Mononuclear cell (primary cell): ENCODE results near the gene FMNL2. TPM values are rescaled to one million over a fixed set of nuclear protein-coding genes. Genes with fewer than 3 reads are reported as not detected.

Experiments used
- H3K27me3 ChIP-seq: 2 replicates; pipeline ENCODE4 v1.6.0; 2011; ENCODE audit warnings: low read length, control low read depth; ENCODE audit not compliant: insufficient read depth
- H3K4me1 ChIP-seq: 2 replicates; pipeline ENCODE4 v1.5.1; 2011; ENCODE audit warnings: mild to moderate bottlenecking, low read length, control low read depth; ENCODE audit not compliant: insufficient read depth
- H3K4me3 ChIP-seq: 2 replicates; pipeline ENCODE4 v1.5.1; 2011; ENCODE audit warnings: mild to moderate bottlenecking, low read length, moderate library complexity
- H3K9me3 ChIP-seq: 2 replicates; pipeline ENCODE4 v1.5.1; 2011; ENCODE audit warnings: low read depth, mild to moderate bottlenecking, control low read depth, low read length
- total RNA-seq: library from RNA; depleted of rRNA; stranded (reverse); fragments of >200 nt; gene quantifications from one replicate; pipeline ENCODE4 v1.2.3, GENCODE V29; 2012

The FMNL2 gene
- total RNA-seq, 1 donor, result 1.2 TPM

DNA sequence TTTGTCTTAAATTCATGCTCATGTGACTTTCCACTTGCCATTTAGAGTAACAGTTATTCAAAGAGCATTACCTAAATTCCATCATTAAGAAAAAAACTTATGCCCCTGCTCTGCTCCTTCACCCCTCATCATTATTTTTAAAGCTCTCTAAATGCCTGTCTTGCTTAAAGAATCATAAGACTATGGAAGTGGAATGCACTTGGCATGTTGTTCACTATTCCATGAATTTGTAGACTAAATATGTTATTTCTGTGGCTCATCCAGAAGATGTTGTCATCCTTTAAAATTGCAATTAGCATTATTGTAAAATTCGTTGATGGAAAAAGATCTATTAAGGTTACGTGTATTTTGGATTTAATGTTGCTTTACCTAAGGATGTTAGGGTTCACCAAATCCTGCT lies 61.8 kb downstream of the FMNL2 start:
- Histone ChIP-seq H3K4me1 (no peaks in the 10 kb centered on the region), H3K9me3 (no peaks in the 10 kb centered on the region), H3K4me3 (no peak overlapping the region), H3K27me3 (no peaks in the 10 kb centered on the region)

DNA sequence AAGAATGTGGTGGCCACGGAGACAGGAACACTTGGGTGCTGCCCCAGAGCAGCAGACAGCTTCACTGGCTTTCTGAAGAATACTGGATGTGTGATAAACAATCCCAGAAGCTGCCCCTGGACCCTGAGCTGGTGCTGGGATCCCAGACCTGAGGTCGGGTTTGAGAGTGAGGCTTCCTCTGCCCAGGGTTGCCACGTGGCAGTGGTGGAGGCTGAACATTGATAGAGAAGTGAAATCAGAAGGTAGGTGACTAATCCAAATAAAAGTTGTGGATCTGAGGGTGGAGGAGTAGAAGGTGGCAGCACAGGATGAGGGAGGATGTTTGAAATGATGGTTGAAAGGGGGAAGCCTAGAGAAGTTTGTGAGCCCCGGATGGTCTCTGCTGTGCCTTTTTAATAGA lies 64.0 kb downstream of the FMNL2 start:
- no peaks in the 10 kb centered on the region for H3K27me3 ChIP-seq
- no peak overlapping the region for H3K4me3 ChIP-seq
- no peaks in the 10 kb centered on the region for H3K4me1 ChIP-seq
- H3K9me3 ChIP-seq, result no peaks in the 10 kb centered on the region

DNA sequence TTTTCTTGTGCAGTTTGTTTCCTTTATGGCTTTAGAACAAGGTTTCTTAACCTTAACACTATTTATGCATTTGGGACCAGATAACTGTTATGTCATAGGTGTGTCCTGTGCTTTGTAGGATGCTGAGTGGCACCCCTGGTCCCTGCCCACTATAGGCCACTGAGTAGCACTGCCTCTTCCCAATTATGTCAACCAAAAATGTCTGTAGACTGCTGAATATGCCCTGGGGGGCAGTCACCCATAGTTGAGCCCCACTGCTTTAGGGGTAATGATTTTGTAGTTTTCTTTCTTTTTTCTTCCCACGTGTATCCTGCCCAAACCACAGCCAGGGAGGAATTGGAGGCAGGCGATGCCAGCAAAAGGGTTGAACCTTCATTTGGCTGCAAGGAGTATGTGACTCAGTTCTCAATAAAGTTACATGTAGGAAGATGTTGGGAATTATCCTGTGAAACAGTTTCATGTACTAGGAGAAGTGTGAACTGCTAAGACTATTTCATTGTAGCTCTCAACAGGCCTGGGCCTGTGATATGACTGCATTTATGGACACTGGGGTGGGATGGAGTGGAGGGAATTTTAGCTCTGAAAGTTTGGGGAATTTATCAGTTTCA lies 65.7 kb downstream of the FMNL2 start:
- no peaks in the 10 kb centered on the region for H3K9me3 ChIP-seq
- no peak overlapping the region for H3K4me3 ChIP-seq
- H3K4me1 ChIP-seq, result no peaks in the 10 kb centered on the region
- no peaks in the 10 kb centered on the region for H3K27me3 ChIP-seq

DNA sequence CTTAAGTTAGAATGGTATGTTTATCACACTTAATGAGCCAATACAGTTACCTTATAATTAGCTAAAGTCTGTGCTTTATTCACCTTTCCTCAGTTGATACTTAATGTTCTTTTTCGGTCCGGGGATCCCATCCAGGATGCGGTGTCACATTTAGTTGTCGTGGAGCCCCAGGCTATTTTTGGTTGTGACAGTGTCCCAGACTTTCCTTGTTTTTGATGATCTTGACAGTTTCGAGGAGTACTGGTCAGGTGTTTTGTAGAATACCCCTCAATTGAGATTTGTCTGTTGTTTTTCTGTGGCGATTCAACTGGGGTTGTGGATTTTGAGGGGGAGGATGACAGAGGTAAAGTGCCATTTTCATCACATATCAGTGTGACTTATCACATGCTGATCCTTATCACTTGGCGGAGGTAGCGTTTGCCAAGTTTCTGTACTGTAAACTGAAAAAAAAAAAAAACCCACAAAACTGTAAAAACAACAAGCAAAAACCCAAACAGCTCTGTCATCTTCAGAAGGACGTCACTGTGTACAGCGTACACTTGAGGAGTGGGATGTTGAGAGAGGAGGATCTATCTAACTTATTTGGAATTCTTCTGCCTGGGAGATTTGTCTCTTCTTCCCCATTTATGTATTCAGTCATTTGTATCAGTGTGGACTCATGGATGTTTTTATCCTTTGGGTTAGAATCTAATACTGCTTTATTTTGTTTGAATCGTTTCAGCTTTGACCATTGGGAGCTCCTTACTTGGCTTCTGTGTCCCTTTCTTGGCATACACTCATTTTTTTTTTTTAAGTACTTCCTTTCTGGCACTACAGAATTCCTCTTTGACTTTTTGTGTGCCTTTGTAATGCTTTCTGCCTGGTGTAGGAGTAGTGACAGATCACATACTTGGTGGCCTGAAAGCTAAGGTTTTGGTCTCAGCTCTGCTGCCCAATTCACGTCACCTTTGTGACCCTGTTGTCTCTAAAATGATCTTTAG lies 68.1 kb downstream of the FMNL2 start:
- Histone ChIP-seq H3K9me3 (no peaks in the 10 kb centered on the region), H3K27me3 (no peaks in the 10 kb centered on the region)

DNA sequence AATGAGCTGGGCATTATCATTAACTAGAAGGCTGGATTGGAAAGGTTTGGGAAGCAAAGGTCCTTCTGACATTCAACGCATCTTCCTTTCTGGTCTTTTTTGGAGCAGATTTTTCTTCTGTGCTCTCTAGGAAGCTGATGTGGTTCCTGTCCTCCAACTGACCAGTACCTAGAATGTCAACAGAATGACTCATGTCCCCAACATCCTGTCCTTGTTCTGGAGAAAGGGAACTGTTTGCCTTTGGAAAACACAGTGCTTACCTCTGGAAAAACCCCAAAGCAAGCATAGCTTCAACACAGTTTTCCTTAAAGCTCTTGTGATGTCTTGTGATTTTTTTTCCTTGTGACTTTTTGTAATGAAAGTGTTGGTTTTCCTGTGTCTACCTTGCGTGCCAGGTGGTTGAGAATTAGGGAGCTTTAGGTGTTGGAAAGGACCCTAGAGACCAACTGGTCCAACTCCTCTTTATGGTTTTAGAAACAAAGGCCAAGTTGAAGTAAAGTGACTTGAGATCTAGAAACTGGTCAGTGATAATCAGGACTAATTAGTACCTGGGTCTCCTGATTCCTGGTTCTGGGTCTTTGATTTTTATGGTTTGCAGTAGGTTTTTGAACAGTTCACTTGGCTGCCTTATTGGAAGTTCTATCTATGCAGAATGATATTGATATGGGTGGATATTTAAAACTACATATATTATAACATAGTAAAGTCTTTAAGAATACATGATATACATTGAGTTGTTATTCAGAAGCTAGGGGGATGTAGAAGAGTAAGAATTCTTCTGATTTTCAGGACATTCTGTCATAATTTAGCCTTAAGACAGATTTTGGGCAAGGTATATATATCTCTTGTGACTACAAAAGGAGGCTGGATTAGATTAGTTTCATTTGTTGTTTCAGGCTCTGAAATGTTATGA lies 70.5 kb downstream of the FMNL2 start:
- H3K9me3 ChIP-seq, result no peaks in the 10 kb centered on the region
- no peaks in the 10 kb centered on the region for H3K27me3 ChIP-seq
- H3K4me1 ChIP-seq, result peaks cover 8% of the 10 kb centered on the region
- H3K4me3 ChIP-seq, result no peak overlapping the region

More for the DNA sequence above, 68.1 kb downstream of the FMNL2 start:
- Histone ChIP-seq H3K4me3 (no peak overlapping the region), H3K4me1 (peaks cover 3% of the 10 kb centered on the region)

DNA sequence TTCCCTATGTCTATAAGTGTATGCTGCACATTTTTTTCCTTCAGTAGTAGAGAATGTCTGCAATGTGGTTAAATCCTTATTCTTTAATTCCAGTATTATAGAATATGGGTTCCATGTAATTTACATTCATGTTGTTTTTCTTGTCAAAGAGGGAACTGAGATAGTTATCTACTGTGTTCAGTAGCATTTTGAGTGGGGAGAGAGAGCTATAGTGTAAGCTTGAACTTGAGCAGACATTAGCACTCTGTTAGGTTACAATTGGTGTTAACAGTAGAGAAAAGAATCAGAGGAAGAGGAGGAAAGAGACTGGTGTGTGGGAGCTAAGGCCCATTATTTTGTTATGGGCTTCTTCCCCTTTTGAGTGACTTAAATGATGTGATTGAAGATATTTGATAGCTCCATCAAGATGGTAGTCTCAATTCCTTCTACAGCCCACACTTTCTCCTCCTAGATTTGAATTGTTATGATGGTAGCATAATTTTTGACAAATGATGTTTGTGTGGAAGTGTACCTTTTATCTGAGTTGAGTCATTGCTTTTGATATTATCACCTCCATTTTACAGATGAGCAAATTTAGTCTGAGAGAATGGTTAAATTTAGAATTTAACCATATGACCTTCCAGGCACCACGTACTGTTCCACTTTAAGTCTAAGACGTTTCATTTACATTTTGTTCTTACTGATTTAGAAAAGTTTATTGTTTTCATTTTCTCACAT lies 71.3 kb downstream of the FMNL2 start:
- Histone ChIP-seq H3K4me3 (no peak overlapping the region), H3K4me1 (peaks cover 17% of the 10 kb centered on the region), H3K27me3 (no peaks in the 10 kb centered on the region), H3K9me3 (no peaks in the 10 kb centered on the region)

DNA sequence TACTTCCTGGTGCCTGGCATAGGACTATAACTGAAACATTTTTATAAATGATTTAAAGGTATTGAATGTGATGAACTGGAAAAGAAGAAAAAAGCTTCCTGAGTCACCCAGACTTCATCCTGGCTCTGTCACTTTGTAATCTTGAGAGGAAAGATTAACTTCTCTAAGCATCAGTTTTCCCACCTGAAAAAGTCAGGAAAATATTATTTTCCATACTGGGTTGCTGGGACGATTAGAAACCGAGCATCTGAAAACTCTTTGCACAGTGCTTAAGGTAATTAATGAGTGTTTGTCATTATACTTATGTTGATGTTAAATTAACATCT lies 71.8 kb downstream of the FMNL2 start:
- Histone ChIP-seq H3K4me1 (peaks cover 22% of the 10 kb centered on the region), H3K4me3 (no peak overlapping the region), H3K27me3 (no peaks in the 10 kb centered on the region), H3K9me3 (no peaks in the 10 kb centered on the region)

DNA sequence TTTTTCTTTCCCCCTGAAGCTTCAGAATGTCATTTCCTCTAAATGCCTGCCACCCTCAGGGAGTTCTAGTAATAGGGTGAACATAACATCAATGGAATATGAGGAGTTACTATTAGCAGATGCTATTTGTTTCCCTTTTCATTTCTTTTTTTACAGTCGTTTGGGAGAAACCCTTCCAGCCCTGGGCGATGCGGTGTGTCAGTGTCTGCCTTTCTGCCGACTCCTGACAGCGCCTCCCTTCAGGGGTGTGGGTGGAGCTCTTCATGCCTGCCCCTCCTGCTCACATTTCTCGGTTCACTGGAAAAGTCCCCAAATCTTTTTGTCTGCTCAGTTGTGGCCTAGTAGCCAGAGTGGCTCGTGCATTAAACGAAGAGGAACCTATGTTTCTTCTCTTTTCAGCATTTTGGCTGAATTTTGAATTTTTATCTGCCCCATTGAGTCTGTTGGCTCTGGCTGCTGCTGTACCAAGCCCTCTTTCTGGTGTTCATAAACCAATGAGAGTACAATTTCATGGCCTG lies 72.3 kb downstream of the FMNL2 start:
- Histone ChIP-seq H3K27me3 (no peaks in the 10 kb centered on the region), H3K4me1 (peaks cover 24% of the 10 kb centered on the region), H3K9me3 (no peaks in the 10 kb centered on the region), H3K4me3 (no peak overlapping the region)

DNA sequence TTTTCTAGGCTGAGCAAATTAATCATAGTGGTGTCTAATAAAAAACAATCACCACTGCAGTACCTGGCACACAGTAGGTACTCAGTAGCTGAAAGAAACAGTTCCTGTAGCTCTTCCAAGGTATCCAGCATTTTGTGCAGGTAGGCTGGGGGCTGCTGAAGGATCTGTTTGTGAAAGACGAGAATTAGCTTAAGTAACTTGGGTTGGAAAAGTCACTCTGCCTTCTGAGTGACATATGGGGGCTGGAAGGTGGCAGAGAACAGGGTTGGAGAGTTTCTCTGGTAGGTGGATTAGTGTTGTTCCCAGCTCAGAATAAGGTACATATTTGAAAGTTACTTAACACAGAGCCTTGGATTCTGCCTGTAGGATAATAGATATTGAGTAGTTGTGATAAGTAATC lies 72.8 kb downstream of the FMNL2 start:
- no peak overlapping the region for H3K4me3 ChIP-seq
- no peaks in the 10 kb centered on the region for H3K9me3 ChIP-seq
- peaks cover 24% of the 10 kb centered on the region for H3K4me1 ChIP-seq
- no peaks in the 10 kb centered on the region for H3K27me3 ChIP-seq

DNA sequence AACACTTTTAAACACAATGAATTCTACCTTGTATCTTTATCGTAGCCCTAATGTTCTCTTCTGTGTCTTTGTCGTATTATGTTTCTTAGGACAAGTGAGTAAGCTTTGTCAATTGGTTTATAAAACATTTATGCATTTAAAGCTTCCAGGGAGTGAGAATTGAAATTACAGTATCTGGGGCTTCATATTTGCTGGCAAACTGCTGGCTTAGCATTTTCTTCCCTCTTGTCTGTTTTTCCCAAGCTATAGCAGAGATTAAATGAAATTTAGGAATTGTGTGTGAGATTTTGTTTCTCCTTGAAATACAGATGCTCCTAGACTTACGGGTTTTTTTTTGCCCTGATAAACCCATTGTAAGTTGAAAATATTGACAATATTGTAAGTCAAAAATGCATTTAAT lies 73.3 kb downstream of the FMNL2 start:
- H3K4me1 ChIP-seq, result peaks cover 24% of the 10 kb centered on the region
- no peak overlapping the region for H3K4me3 ChIP-seq
- no peaks in the 10 kb centered on the region for H3K27me3 ChIP-seq
- H3K9me3 ChIP-seq, result no peaks in the 10 kb centered on the region

DNA sequence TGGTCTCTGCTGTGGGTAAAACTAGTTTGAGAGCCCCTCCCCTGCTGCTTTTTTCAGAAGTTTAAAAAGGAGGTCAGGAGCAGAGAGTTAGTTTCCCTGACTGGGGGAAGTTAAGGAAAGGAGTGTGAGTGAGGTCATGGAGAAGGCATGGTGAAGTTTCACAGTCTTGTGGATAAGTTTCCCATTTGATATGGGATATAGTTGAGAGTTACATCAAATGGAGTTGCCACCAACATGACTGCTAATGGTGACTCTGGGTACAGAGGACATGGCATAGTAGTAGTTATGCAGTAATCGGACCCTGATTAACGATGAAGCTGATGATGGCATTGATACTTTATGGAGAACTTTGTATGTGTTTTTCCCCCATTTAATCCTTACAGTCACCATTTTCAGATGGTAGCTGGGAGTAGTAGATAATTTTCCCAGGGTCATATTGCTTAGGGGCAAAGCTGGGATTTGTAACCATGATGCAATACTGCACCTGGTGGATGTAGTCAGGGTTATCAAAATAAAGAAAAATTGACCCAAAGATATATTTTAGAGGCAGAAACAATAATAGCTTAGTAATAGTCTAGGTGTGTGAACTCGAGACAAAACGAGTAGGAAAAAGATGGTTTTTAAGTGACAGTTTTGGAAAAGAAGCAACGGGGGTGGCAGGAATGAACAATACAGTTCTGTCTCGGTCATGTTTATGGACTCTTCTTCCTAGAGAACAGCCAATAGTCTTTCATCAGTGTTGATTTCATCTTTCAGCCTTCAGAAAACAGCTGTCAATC lies 74.6 kb downstream of the FMNL2 start:
- H3K27me3 ChIP-seq, result no peaks in the 10 kb centered on the region
- no peak overlapping the region for H3K4me3 ChIP-seq
- no peaks in the 10 kb centered on the region for H3K9me3 ChIP-seq
- H3K4me1 ChIP-seq, result peaks cover 24% of the 10 kb centered on the region

DNA sequence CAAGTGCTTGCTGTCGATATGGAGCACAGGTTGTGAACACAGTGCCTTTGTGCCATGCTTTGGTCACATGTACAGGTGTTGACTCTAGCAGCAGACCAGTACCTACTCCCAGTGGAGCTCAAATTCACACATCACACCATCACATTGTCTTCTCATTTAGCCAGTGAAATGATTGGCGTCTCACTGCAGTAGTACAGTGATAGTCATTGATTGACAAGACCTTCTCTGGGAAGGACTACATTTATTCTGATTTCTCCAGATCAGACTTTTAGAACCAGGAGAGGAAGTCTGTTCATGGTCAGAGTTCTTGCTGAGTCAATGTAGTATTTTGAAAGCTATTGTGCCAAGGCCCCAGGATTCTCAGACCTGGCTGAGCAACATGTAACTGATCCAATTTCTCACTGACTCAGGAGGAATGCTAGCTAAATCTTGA lies 75.2 kb downstream of the FMNL2 start:
- Histone ChIP-seq H3K9me3 (no peaks in the 10 kb centered on the region), H3K4me3 (no peak overlapping the region), H3K27me3 (no peaks in the 10 kb centered on the region), H3K4me1 (peaks cover 24% of the 10 kb centered on the region)

DNA sequence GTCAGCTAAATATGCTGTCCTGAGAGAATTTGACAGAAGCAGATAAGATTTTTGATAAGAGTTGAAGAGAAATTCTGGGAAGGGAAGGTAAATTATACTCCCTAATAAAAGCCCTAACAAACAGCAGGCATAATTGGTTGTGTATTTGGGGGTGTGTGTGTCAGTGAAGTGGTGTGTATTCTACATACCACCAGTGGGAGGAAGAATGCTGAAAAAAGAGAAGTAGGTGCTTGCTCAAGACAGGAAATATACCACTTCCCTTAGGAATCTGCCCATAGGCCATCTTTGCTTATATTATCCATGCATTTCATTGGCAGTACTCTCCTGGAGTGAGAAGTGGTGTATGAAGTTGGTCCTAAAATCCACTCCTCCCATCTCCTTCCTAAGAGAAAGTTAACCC lies 76.2 kb downstream of the FMNL2 start:
- H3K27me3 ChIP-seq, result no peaks in the 10 kb centered on the region
- H3K9me3 ChIP-seq, result no peaks in the 10 kb centered on the region
- H3K4me3 ChIP-seq, result no peak overlapping the region
- peaks cover 24% of the 10 kb centered on the region for H3K4me1 ChIP-seq
